LNCaP clone FGC (cell line): Measurements from ENCODE around the gene TRIM44.

Experiments
- DNase-seq: peaks from one replicate; pipeline ENCODE4 v3.0.0-alpha.2; 2011; ENCODE audit warnings: low read depth
- H3K4me3 ChIP-seq: 2 replicates; pipeline ENCODE4 v1.5.1; 2011; ENCODE audit warnings: mild to moderate bottlenecking, low read depth, low read length, control low read depth
- CTCF ChIP-seq: IDR thresholded peaks from 2 replicates; pipeline ENCODE4 v1.5.1; 2012; ENCODE audit warnings: mild to moderate bottlenecking; ENCODE audit not compliant: control insufficient read depth, insufficient read depth; ENCODE audit errors: extremely low read depth

Gene TRIM44

GRCh38 chr11:35632301-35632700 is 30.3 kb upstream of the TRIM44 start:
- no peak for DNase-seq
- no peak overlapping the region for H3K4me3 ChIP-seq
- no peak for TF ChIP-seq CTCF

GRCh38 chr11:35633827-35634423 is 28.6 kb upstream of the TRIM44 start:
- no peak overlapping the region for H3K4me3 ChIP-seq
- TF ChIP-seq CTCF: no peak
- DNase-seq: no peak

GRCh38 chr11:35635933-35636332 is 26.6 kb upstream of the TRIM44 start:
- TF ChIP-seq CTCF: no peak
- H3K4me3 ChIP-seq: no peak overlapping the region

GRCh38 chr11:35639591-35640179 is 22.9 kb upstream of the TRIM44 start:
- no peak for DNase-seq
- TF ChIP-seq CTCF: no peak

More at GRCh38 chr11:35635933-35636332, 26.6 kb upstream of the TRIM44 start:
- DNase-seq: no peak

GRCh38 chr11:35641171-35641897 is 21.2 kb upstream of the TRIM44 start:
- H3K4me3 ChIP-seq: no peak overlapping the region
- no peak for DNase-seq
- TF ChIP-seq CTCF: no peak

More at GRCh38 chr11:35639591-35640179, 22.9 kb upstream of the TRIM44 start:
- H3K4me3 ChIP-seq: no peak overlapping the region

- TF ChIP-seq CTCF: no peak
- no peak for DNase-seq
Measured at GRCh38 chr11:35641964-35642363, 20.6 kb upstream of the TRIM44 start.

More at GRCh38 chr11:35641964-35642363, 20.6 kb upstream of the TRIM44 start:
- H3K4me3 ChIP-seq: no peak overlapping the region
